ENCODE measurements around the gene SPCS2. TPM values are rescaled to one million over a fixed set of nuclear protein-coding genes. Genes with fewer than 3 reads are reported as not detected.

Gene SPCS2
- total RNA-seq, 1 experiment from 2014 or later, result 116 TPM

- no peak overlapping the region for H3K27ac Mint-ChIP-seq
- CTCF ChIA-PET, result interaction anchor here (1.1 kb wide), 1 partner anchor 234 kb away, joined by 3 read pairs; no protein-coding TSS in a partner anchor
- no peak for DNase-seq (ENCODE audit: low spot score)
- POLR2A ChIA-PET, result no interaction called here
- peaks cover 4% of the 10 kb centered on the region; the same call in 1 of the 2 replicates for H3K4me1 Mint-ChIP-seq
- TF ChIP-seq AR (CRISPR knock-in tag; IDR thresholded peaks at IDR 0.05) (no peak), CREM (CRISPR knock-in tag; IDR thresholded peaks at IDR 0.05) (no peak), OVOL2 (CRISPR knock-in tag; IDR thresholded peaks at IDR 0.05; ENCODE audit: borderline replicate concordance) (no peak), USF2 (CRISPR knock-in tag; IDR thresholded peaks at IDR 0.05) (no peak), ARID4B (CRISPR knock-in tag; IDR thresholded peaks at IDR 0.05; ENCODE audit: borderline replicate concordance) (no peak), E2F5 (CRISPR knock-in tag; IDR thresholded peaks at IDR 0.05) (no peak), FOXP4 (CRISPR knock-in tag; IDR thresholded peaks at IDR 0.05) (no peak)
- no peaks in the 10 kb centered on the region for H3K27me3 Mint-ChIP-seq (ENCODE audit: low read depth)
- peaks cover 38% of the 10 kb centered on the region for H3K36me3 Mint-ChIP-seq
- ATAC-seq, result no peak
- no peaks in the 10 kb centered on the region for H3K9me3 Mint-ChIP-seq
- no peak overlapping the region for H3K4me3 Mint-ChIP-seq
These were observed 21.9 kb downstream of the SPCS2 start for GRCh38 chr11:74970852-74971395.

- CTCF ChIA-PET, result interaction anchor here (1.3 kb wide), 1 partner anchor 42 kb away, joined by 3 read pairs; no protein-coding TSS in a partner anchor
- POLR2A ChIA-PET, result interaction anchor here (0.7 kb wide), 1 partner anchor 114 kb away, joined by 3 read pairs; no protein-coding TSS in a partner anchor
- Mint-ChIP-seq H3K27me3 (ENCODE audit: low read depth) (no peaks in the 10 kb centered on the region), H3K27ac (peak overlapping the region; percentile 30; the same call in 1 of the 2 replicates), H3K9me3 (no peaks in the 10 kb centered on the region), H3K4me3 (no peak overlapping the region), H3K36me3 (peaks cover 42% of the 10 kb centered on the region), H3K4me1 (peaks cover 4% of the 10 kb centered on the region; the same call in 1 of the 2 replicates)
- DNase-seq (ENCODE audit: low spot score) (no peak), ATAC-seq (no peak)
- TF ChIP-seq TEAD1 (CRISPR knock-in tag; IDR thresholded peaks at IDR 0.05) (no peak), ZSCAN18 (CRISPR knock-in tag; IDR thresholded peaks at IDR 0.05) (no peak), ARID4B (CRISPR knock-in tag; IDR thresholded peaks at IDR 0.05; ENCODE audit: borderline replicate concordance) (no peak), KAT7 (CRISPR knock-in tag; IDR thresholded peaks at IDR 0.05; ENCODE audit: borderline replicate concordance) (no peak), RELA (CRISPR knock-in tag; IDR thresholded peaks at IDR 0.05; ENCODE audit: borderline replicate concordance) (no peak), ATF3 (CRISPR knock-in tag; conservative IDR thresholded peaks at IDR 0.05) (no peak), ZNF263 (CRISPR knock-in tag; IDR thresholded peaks at IDR 0.05; ENCODE audit: low read depth) (no peak), NR1H2 (CRISPR knock-in tag; IDR thresholded peaks at IDR 0.05) (no peak), PRRX2 (CRISPR knock-in tag; IDR thresholded peaks at IDR 0.05) (no peak), ZNF219 (CRISPR knock-in tag; IDR thresholded peaks at IDR 0.05; ENCODE audit: borderline replicate concordance) (no peak)
These were observed 22.4 kb downstream of the SPCS2 start for GRCh38 chr11:74971424-74971823.
